Myocyte (in vitro differentiated cells): ENCODE measurements around the gene POU3F1. TPM values are rescaled to one million over a fixed set of nuclear protein-coding genes. Genes with fewer than 3 reads are reported as not detected.
A peak's percentile ranks its signal among the peaks of the same experiment; 100 is the strongest.

Experiments
- DNase-seq: peaks from one replicate; pipeline ENCODE4 v3.0.0-alpha.2; 2012; ENCODE audit warnings: low read depth
- total RNA-seq: library from RNA; depleted of rRNA; stranded (reverse); fragments of >200 nt; gene quantifications from 2 replicates; pipeline ENCODE4 v1.2.3, GENCODE V29; 2014

Gene POU3F1
- total RNA-seq, 1 donor from 2014 or later: 0.21 TPM

- peak; percentile 50 for DNase-seq
Observed at GRCh38 chr1:38006008-38006828, 40.4 kb downstream of the POU3F1 start.

GRCh38 chr1:38005195-38006007, 41.2 kb downstream of the POU3F1 start, which contains the start of gene FHL3:
FHL3 (minus strand) TSS chr1:38005514; CDS start chr1:37999412, 6,102 bp downstream.
- peak; percentile 56 for DNase-seq

DNA sequence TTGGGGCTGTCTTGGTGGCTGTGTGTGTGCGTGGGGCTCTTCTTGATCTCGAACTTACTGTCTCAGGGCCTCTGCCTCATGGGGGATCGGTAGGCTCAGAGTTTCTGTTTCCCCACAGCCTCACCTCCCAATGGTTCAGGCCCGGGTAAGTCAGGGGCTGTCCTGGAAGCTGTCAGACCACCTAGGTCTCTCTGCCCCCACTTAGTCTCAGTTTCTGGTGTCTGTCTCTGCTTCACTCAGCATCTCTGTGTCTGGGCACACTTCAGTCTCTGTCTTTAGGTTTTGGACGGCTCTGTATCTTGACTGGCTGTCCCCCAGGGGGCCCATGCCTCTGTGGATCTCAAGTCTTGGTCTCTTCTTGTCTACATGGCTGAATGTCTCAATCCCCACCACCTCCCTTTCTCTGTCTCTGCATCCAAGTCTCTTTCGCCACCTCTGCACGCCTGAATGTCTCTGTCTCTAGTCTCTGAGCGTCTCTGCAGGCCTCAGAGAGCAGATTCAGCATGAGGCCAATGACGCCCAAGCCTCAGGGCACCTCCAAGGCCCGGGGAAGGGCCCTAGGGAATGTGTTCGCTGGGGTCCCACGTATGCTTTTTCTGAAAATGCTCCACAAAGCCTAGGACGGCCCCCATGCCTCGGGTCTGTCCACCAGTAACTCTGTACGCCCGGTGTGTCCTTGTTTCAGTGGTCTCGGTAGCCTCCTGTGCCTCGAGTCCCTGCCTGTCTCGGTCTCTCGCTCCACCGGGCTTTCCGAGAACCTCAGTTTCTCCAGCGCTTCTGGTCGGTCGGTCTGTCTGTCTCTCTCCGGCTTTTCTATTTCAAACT, 42.1 kb downstream of the POU3F1 start:
- peak; percentile 40 for DNase-seq

- DNase-seq: peak; percentile 91
Observed at GRCh38 chr1:38003261-38004250, 43.0 kb downstream of the POU3F1 start.

GRCh38 chr1:38000529-38001455, 45.8 kb downstream of the POU3F1 start:
- DNase-seq: peak; percentile 85

- DNase-seq: no peak
Observed at GRCh38 chr1:38000233-38000528, 46.4 kb downstream of the POU3F1 start.

- DNase-seq: peak; percentile 68
Observed at GRCh38 chr1:37999430-38000232, 47.0 kb downstream of the POU3F1 start.

GRCh38 chr1:37998913-37999429, 47.6 kb downstream of the POU3F1 start:
- DNase-seq: no peak

DNA sequence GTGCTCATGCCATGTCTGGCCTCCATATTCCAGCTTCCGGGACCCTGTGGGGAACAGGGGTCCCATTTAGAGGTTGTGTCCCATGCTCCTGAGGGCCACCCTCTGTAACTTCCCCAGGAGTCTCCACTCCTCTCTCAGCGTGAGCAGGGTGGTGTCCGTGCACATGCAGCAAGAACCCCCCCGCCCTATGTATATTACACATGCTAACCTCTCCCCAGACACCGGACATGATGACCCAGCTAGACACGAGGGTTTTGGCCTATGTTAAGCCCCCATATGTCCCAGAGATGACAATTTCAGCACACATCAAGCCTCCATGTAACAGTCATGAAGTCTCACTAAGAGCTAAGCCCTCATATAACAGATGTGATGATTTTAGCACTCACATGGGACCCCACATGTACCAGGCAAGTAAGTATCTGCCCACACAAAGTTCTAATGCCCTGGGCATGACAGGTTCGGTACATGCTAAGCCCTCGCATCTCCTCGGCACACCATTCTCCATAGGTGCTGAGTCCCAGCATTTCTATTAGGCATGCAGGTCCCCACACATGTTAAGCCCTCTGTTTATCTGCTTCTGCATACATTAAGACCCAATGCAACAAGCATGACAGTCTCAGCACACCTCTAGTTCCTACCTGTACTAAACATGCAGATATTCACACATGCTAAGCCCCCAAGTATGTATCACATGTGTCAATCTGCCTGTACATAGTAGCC, 48.3 kb downstream of the POU3F1 start:
- no peak for DNase-seq

DNA sequence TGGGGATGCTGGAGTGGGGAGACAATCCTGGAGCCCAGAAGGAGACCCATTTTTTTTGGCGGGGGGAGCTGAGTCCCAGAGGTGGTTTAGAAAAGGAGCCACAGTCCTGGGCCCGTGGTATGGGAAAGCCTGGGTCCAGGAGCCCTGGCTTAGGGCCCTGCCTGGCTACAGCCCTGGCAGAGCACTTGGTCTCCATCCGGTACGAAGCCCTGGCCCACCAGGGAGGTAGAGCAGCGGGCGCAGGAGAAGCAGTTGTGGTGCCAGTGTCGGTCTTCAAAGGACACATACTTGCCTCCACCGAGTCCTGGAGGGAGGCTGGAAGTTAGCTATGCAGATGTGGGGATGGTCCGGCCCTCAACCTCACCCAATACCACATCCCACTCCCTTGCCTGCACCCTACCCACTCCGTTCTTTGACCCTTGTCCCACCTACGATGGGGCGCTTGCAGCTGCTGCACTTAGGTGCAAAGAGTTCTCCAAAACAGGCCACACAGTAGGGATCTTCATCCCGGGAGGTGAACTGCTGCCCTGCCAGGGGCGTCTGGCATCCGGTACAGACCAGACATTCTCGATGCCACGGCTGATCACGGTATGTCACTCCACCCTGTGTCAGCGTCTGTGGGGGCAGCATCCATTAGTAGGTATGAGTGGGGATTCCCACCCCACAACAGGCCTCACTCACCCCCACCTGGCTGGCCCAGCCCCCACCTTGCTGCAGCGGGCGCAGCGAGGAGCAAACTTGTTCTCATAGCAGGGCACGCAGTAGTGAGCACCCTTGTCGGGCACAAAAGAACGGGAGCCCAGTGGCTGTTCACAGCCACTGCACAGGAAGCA, 49.1 kb downstream of the POU3F1 start:
- no peak for DNase-seq

DNA sequence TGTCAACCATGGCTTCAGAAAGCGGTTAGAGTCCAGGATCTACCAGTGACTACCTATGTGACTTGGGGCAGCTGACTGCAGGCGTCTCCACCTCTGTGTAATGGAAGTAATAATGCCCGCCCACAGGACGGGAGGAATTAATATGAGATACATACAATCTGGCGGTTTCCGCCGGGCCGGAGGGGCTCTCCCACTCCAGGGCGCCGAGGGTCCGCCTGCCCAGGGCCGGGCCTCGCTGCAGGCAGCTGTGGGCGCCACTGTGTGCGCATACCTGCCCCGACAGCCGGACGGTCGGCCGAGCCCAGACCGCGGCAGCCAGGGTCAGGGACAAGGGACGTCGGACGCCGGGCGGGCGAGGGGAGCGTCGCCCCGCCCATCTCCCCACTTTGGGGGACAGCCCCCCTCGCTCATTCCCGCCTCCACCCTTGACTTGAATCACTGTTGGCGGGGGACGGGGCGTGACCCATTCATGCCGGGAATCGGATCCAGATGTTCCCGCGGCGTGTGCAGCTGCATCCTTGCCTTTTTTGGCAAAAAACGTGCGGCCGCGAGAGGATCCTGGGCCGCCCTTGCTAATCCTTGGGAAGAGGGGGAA, 50.7 kb downstream of the POU3F1 start:
- no peak for DNase-seq

- DNase-seq: no peak
Observed at GRCh38 chr1:37994886-37995566, 51.6 kb downstream of the POU3F1 start.
